Smooth muscle cell (in vitro differentiated cells): ENCODE results near the gene FN3KRP. TPM values are rescaled to one million over a fixed set of nuclear protein-coding genes. Genes with fewer than 3 reads are reported as not detected.

Experiments
- DNase-seq: peaks from one replicate; lab custom pipeline; 2025; ENCODE audit not compliant: unreplicated experiment; lab: John Stamatoyannopoulos, UW
- H2AFZ ChIP-seq: fragments of 200-600 bp; sonication (generic); 2 replicates; pipeline ENCODE4 v1.6.0; 2016; ENCODE audit warnings: antibody characterized with exemption, low read depth, mild to moderate bottlenecking
- H3F3A ChIP-seq: fragments of 200-600 bp; sonication (generic); 2 replicates; pipeline ENCODE4 v1.6.0; 2017; ENCODE audit warnings: antibody characterized with exemption, low read depth
- H3K27ac ChIP-seq: fragments of 200-600 bp; sonication (generic); 2 replicates; pipeline ENCODE4 v1.5.1; 2016; ENCODE audit warnings: low read depth, mild to moderate bottlenecking
- H3K27me3 ChIP-seq: fragments of 200-600 bp; sonication (generic); 2 replicates; pipeline ENCODE4 v1.6.1; 2016; ENCODE audit warnings: low read depth, mild to moderate bottlenecking
- H3K36me3 ChIP-seq: fragments of 200-600 bp; sonication (generic); 2 replicates; pipeline ENCODE4 v1.5.1; 2016; ENCODE audit warnings: low read depth
- H3K4me1 ChIP-seq: fragments of 200-600 bp; sonication (generic); 2 replicates; pipeline ENCODE4 v1.5.1; 2016; ENCODE audit warnings: low read depth
- H3K4me2 ChIP-seq: fragments of 200-600 bp; sonication (generic); 2 replicates; pipeline ENCODE4 v1.6.0; 2016; ENCODE audit warnings: mild to moderate bottlenecking
- H3K4me3 ChIP-seq: fragments of 200-600 bp; sonication (generic); 2 replicates; pipeline ENCODE4 v1.5.1; 2016; ENCODE audit warnings: mild to moderate bottlenecking
- H3K79me2 ChIP-seq: fragments of 200-600 bp; sonication (generic); 2 replicates; pipeline ENCODE4 v1.6.0; 2016; ENCODE audit warnings: low read depth, mild to moderate bottlenecking
- H3K9ac ChIP-seq: fragments of 200-600 bp; sonication (generic); 2 replicates; pipeline ENCODE4 v1.6.0; 2016; ENCODE audit warnings: low read depth
- H3K9me3 ChIP-seq: fragments of 200-600 bp; sonication (generic); replicated peaks from 2 replicates; pipeline ENCODE4 v1.5.1; 2016; ENCODE audit warnings: low read depth
- H4K20me1 ChIP-seq: fragments of 200-600 bp; sonication (generic); 2 replicates; pipeline ENCODE4 v1.6.0; 2016; ENCODE audit warnings: low read depth
- CTCF ChIP-seq: fragments of 200-600 bp; sonication (generic); IDR thresholded peaks from 2 replicates; pipeline ENCODE4 v1.5.1; 2017; ENCODE audit warnings: borderline replicate concordance, mild to moderate bottlenecking, antibody characterized with exemption; ENCODE audit not compliant: insufficient read depth, poor library complexity, severe bottlenecking
- WGBS: methylation state at CpG from one replicate; pipeline ENCODE4 v1.1.7; 2016; ENCODE audit warnings: low lambda C conversion rate; 5-methylcytosine and 5-hydroxymethylcytosine counted together
- polyA plus RNA-seq: library from polyadenylated mRNA; unstranded; fragments of >200 nt; fragmentation: Nextera tagmentation; extraction: Ambion mirVana; gene quantifications from 2 replicates; pipeline ENCODE4 v1.2.1, GENCODE V29; 2016
- total RNA-seq: library from RNA; depleted of rRNA; stranded (reverse); fragments of >200 nt; gene quantifications from 2 replicates; pipeline ENCODE4 v1.2.3, GENCODE V29; 2014

FN3KRP gene
- total and polyA plus RNA-seq, 2 experiments from 2014 or later = 12.8 to 26.9 TPM

- 96% methylated on average over 22 of the region's 22 CpGs for WGBS
- Histone ChIP-seq H3K27me3 (no peaks in the 10 kb centered on the region), H3K4me2 (no peak overlapping the region), H3K4me3 (no peak overlapping the region), H3F3A (no peaks in the 10 kb centered on the region), H3K79me2 (peaks cover 13% of the 10 kb centered on the region), H2AFZ (no peak overlapping the region), H3K36me3 (no peaks in the 10 kb centered on the region), H3K9ac (no peak overlapping the region), H3K9me3 (no peaks in the 10 kb centered on the region), H3K27ac (no peak overlapping the region), H3K4me1 (peaks cover 7% of the 10 kb centered on the region), H4K20me1 (peaks cover 4% of the 10 kb centered on the region)
- no peak for TF ChIP-seq CTCF
- no peak for DNase-seq
These were observed 23.2 kb upstream of the FN3KRP start for GRCh38 chr17:82693168-82693867.

GRCh38 chr17:82694647-82695046, 21.9 kb upstream of the FN3KRP start:
- Histone ChIP-seq H3K4me1 (peaks cover 7% of the 10 kb centered on the region), H3K27me3 (no peaks in the 10 kb centered on the region), H3K9ac (no peak overlapping the region), H3K9me3 (no peaks in the 10 kb centered on the region), H3K79me2 (peaks cover 13% of the 10 kb centered on the region), H3K4me3 (no peak overlapping the region), H3K36me3 (no peaks in the 10 kb centered on the region), H3K4me2 (no peak overlapping the region), H2AFZ (no peak overlapping the region), H3F3A (no peaks in the 10 kb centered on the region), H3K27ac (no peak overlapping the region), H4K20me1 (peaks cover 4% of the 10 kb centered on the region)
- WGBS = 70% methylated on average over 2 of the region's 2 CpGs
- DNase-seq = no peak
- TF ChIP-seq CTCF = no peak

GRCh38 chr17:82696259-82696658, 20.2 kb upstream of the FN3KRP start:
- 95% methylated on average over 15 of the region's 17 CpGs for WGBS

More at GRCh38 chr17:82696259-82696658, 20.2 kb upstream of the FN3KRP start:
- Histone ChIP-seq H3K79me2 (peaks cover 13% of the 10 kb centered on the region), H4K20me1 (peaks cover 4% of the 10 kb centered on the region), H3K4me3 (no peak overlapping the region), H3K9me3 (no peaks in the 10 kb centered on the region), H3K27ac (no peak overlapping the region), H3K9ac (no peak overlapping the region), H3K4me1 (peaks cover 7% of the 10 kb centered on the region), H3K27me3 (no peaks in the 10 kb centered on the region), H3K4me2 (no peak overlapping the region), H2AFZ (no peak overlapping the region), H3F3A (no peaks in the 10 kb centered on the region), H3K36me3 (no peaks in the 10 kb centered on the region)
- DNase-seq = no peak
- TF ChIP-seq CTCF = no peak
